ENCODE measurements around the gene LITAF. TPM values are rescaled to one million over a fixed set of nuclear protein-coding genes. Genes with fewer than 3 reads are reported as not detected.

LITAF gene
- total RNA-seq, 1 donor from 2014 or later, result 70.9 TPM

DNA sequence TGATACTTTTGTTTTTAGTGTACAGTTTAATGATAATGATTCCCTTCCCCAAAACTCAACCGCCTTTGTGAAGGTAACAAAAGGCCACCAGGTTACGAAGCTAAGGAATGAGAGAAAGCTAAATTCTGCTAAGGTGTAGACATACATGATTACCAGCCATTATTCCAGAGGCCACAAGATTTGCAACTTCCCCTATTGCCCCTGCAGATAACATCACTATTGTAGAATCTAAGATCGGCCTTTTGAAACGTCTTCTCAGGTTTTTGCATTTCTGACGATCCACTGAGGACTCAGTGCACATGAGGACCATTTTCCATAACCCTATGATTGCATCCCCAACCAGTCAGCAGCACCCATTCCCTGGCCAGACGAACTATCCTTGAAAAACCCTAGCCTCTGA lies 47.6 kb upstream of the LITAF start:
- Mint-ChIP-seq H3K36me3 (ENCODE audit: low read depth, unreplicated experiment) (no peaks in the 10 kb centered on the region), H3K27ac (ENCODE audit: unreplicated experiment) (no peak overlapping the region), H3K9me3 (ENCODE audit: unreplicated experiment) (no peaks in the 10 kb centered on the region), H3K4me3 (ENCODE audit: unreplicated experiment) (no peak overlapping the region), H3K4me1 (ENCODE audit: unreplicated experiment) (no peaks in the 10 kb centered on the region), H3K27me3 (ENCODE audit: unreplicated experiment) (peaks cover 1% of the 10 kb centered on the region)
- DNase-seq (ENCODE audit: low spot score), result no peak
- TF ChIP-seq, protein P1, sequence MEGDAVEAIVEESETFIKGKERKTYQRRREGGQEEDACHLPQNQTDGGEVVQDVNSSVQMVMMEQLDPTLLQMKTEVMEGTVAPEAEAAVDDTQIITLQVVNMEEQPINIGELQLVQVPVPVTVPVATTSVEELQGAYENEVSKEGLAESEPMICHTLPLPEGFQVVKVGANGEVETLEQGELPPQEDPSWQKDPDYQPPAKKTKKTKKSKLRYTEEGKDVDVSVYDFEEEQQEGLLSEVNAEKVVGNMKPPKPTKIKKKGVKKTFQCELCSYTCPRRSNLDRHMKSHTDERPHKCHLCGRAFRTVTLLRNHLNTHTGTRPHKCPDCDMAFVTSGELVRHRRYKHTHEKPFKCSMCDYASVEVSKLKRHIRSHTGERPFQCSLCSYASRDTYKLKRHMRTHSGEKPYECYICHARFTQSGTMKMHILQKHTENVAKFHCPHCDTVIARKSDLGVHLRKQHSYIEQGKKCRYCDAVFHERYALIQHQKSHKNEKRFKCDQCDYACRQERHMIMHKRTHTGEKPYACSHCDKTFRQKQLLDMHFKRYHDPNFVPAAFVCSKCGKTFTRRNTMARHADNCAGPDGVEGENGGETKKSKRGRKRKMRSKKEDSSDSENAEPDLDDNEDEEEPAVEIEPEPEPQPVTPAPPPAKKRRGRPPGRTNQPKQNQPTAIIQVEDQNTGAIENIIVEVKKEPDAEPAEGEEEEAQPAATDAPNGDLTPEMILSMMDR (IDR thresholded peaks at IDR 0.05; ENCODE audit: unreplicated experiment), result no peak

DNA sequence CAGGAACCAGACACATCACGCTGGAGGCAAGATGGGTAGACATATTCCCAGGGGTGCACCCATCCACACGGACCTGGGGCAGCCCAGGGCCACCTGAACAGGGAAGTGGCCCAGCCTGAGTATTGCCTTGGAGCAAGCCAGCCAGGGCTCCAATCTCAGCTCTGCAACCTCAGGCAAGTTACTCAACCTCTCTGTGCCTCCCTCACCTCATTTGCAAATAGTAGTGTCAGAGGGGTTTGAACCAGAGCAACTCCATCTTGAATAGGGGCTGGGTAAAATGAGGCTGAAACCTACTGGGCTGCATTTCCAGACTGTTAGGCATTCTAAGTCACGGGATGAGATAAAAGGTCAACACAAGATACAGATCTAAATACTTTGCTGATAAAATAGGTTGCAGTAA lies 46.4 kb upstream of the LITAF start:
- Mint-ChIP-seq H3K4me3 (ENCODE audit: unreplicated experiment) (no peak overlapping the region), H3K27ac (ENCODE audit: unreplicated experiment) (no peak overlapping the region), H3K36me3 (ENCODE audit: low read depth, unreplicated experiment) (no peaks in the 10 kb centered on the region), H3K9me3 (ENCODE audit: unreplicated experiment) (no peaks in the 10 kb centered on the region), H3K4me1 (ENCODE audit: unreplicated experiment) (peaks cover 2% of the 10 kb centered on the region), H3K27me3 (ENCODE audit: unreplicated experiment) (peaks cover 4% of the 10 kb centered on the region)
- TF ChIP-seq, protein P1 (IDR thresholded peaks at IDR 0.05; ENCODE audit: unreplicated experiment), result no peak
- no peak for DNase-seq (ENCODE audit: low spot score)

DNA sequence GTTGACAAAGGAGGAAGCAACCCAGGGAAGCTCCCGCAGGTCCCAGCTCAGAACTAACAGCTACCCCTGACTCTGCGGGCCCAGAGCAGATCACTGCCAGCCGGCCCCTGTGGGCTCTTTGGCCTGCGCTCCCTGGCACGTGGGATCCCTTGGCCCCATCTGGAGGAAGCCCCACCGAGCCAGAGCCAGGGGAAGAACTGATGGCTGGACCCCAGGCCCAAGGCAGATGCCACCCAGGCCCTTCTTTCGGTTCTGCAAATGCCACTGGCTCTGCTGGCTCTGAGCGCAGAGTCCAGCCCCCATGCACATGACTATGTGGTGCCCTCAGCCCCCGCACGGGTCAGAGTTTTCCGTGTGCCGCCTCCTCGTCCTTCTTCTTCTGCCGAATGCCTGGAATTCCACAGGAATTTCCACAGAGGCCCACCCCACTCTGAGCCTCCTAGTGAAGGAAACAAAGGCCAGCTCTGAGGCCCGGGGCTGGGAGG lies 45.8 kb upstream of the LITAF start:
- H3K9me3 Mint-ChIP-seq (ENCODE audit: unreplicated experiment), result no peaks in the 10 kb centered on the region
- H3K36me3 Mint-ChIP-seq (ENCODE audit: low read depth, unreplicated experiment), result no peaks in the 10 kb centered on the region
- peaks cover 4% of the 10 kb centered on the region for H3K27me3 Mint-ChIP-seq (ENCODE audit: unreplicated experiment)
- H3K27ac Mint-ChIP-seq (ENCODE audit: unreplicated experiment), result no peak overlapping the region
- DNase-seq (ENCODE audit: low spot score), result peak; percentile 11
- H3K4me3 Mint-ChIP-seq (ENCODE audit: unreplicated experiment), result no peak overlapping the region
- H3K4me1 Mint-ChIP-seq (ENCODE audit: unreplicated experiment), result peaks cover 2% of the 10 kb centered on the region
- TF ChIP-seq, protein P1 (IDR thresholded peaks at IDR 0.05; ENCODE audit: unreplicated experiment), result no peak

DNA sequence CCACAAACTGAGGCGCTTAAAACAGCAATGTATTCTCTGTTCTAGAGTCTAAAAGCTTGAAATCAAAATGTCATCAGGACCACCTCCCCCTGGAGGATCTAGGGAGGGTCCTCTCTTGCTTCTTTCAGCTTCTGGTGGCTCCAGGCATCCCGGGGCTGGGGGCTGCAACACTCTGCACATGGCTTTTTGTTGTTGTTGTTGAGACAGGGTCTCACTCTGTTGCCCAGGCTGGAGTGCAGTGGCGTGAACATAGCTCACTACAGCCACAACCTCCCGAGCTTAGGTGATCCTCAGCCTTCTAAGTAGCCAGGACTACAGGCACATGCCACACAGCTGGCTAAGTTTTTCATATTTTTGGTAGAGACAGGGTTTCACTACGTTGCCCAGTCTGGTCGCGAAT lies 44.5 kb upstream of the LITAF start:
- H3K4me3 Mint-ChIP-seq (ENCODE audit: unreplicated experiment), result no peak overlapping the region
- TF ChIP-seq, protein P1 (IDR thresholded peaks at IDR 0.05; ENCODE audit: unreplicated experiment), result no peak

DNA sequence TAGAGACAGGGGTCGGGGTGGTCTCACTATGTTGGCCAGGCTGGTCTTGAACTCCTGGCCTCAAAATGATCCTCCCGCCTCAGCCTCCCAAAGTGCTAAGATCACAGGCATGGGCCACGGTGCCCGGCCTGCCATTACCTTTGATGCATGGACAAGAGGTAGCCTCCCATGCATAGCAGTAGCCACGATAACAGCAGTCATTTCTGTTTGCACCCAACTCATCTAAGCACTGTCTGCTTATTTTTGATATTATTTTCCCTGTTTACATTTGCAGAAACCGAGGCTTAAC lies 44.0 kb upstream of the LITAF start:
- H3K4me3 Mint-ChIP-seq (ENCODE audit: unreplicated experiment), result no peak overlapping the region
- no peaks in the 10 kb centered on the region for H3K9me3 Mint-ChIP-seq (ENCODE audit: unreplicated experiment)
- no peak for DNase-seq (ENCODE audit: low spot score)
- no peaks in the 10 kb centered on the region for H3K36me3 Mint-ChIP-seq (ENCODE audit: low read depth, unreplicated experiment)
- peaks cover 2% of the 10 kb centered on the region for H3K4me1 Mint-ChIP-seq (ENCODE audit: unreplicated experiment)
- no peak overlapping the region for H3K27ac Mint-ChIP-seq (ENCODE audit: unreplicated experiment)
- TF ChIP-seq, protein P1 (IDR thresholded peaks at IDR 0.05; ENCODE audit: unreplicated experiment), result no peak
- H3K27me3 Mint-ChIP-seq (ENCODE audit: unreplicated experiment), result peaks cover 4% of the 10 kb centered on the region

More for the DNA sequence above, 44.5 kb upstream of the LITAF start:
- H3K4me1 Mint-ChIP-seq (ENCODE audit: unreplicated experiment), result peaks cover 2% of the 10 kb centered on the region
- DNase-seq (ENCODE audit: low spot score), result no peak
- H3K9me3 Mint-ChIP-seq (ENCODE audit: unreplicated experiment), result no peaks in the 10 kb centered on the region
- no peak overlapping the region for H3K27ac Mint-ChIP-seq (ENCODE audit: unreplicated experiment)
- peaks cover 4% of the 10 kb centered on the region for H3K27me3 Mint-ChIP-seq (ENCODE audit: unreplicated experiment)
- H3K36me3 Mint-ChIP-seq (ENCODE audit: low read depth, unreplicated experiment), result no peaks in the 10 kb centered on the region
